Ovary (tissue), 3 donors: ENCODE measurements around the gene TP73.
"Not testable (repeated sequence)": the region's sequence is repeated elsewhere in the genome, so short reads cannot be mapped to it uniquely, and the experiment has no call there.

Experiments
- POLR2A ChIP-seq: fragments of 450-650 bp; IDR thresholded peaks from one replicate; pipeline ENCODE4 v1.6.1; 2017; ENCODE audit warnings: antibody characterized with exemption, mild to moderate bottlenecking, moderate library complexity
- TF ChIP-seq, protein P1 (sequence below), 3 donors: fragments of 450-650 bp in 2 of 3; fragments of 200-600 bp in 1 of 3; IDR thresholded peaks; one replicate each; pipeline versions ENCODE4 v1.5.1 to v1.8.0; 2016 to 2022; ENCODE audit warnings: antibody characterized with exemption in 3 of 3, mild to moderate bottlenecking in 1 of 3
- donor health status: DM: no; HTN: no; CAD: no.

- TF ChIP-seq, protein P1, sequence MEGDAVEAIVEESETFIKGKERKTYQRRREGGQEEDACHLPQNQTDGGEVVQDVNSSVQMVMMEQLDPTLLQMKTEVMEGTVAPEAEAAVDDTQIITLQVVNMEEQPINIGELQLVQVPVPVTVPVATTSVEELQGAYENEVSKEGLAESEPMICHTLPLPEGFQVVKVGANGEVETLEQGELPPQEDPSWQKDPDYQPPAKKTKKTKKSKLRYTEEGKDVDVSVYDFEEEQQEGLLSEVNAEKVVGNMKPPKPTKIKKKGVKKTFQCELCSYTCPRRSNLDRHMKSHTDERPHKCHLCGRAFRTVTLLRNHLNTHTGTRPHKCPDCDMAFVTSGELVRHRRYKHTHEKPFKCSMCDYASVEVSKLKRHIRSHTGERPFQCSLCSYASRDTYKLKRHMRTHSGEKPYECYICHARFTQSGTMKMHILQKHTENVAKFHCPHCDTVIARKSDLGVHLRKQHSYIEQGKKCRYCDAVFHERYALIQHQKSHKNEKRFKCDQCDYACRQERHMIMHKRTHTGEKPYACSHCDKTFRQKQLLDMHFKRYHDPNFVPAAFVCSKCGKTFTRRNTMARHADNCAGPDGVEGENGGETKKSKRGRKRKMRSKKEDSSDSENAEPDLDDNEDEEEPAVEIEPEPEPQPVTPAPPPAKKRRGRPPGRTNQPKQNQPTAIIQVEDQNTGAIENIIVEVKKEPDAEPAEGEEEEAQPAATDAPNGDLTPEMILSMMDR (IDR thresholded peaks at IDR 0.05): not testable (repeated sequence)
- not testable (repeated sequence) for TF ChIP-seq POLR2A
Measured at GRCh38 chr1:3748316-3748900, 96.1 kb downstream of the TP73 start.
